Measurements from ENCODE around the gene MSI2.

Gene MSI2

DNA sequence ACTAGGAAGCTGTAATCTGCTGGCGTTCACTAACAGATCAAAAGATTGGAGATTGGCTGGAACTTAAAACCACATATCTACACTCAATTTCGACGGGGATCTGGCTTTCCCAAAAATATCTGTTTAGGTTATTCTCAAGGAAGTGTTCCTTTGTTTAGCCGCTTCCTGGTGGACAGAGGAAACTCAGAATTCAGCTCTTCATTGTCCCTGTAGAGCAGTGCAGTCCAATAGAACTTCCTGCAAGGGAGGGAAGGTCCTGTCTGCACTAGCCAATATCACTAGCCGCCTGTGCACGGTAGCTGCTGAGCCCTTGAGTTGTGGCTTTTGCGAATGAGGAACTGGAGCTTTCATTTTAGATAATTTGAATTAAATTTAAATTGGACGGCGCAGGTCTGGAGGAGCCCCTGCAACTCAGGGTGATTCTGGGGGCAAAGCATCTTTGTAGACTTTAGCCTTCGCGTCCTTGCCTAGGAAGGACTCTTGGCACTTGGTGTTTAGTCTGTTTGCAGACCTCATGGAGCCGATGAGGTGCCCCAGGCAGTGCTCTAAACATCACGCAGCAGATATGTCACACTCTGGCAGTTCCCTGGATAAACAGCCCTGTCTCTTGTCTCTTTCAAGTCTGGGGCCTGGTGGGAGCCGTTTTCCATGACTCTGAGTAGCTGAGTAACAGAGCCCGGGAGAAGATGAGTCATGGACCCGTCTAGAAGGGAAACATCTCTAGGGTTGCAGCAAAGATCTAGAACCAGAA is 366.5 kb downstream of the MSI2 start:
- Histone ChIP-seq H3K36me3 (ENCODE audit: insufficient read depth, low read length) (no peaks in the 10 kb centered on the region; the same call in 1 of the 2 replicates), H3K9ac (ENCODE audit: low read depth, low read length) (no peak overlapping the region), H3K9me3 (ENCODE audit: control insufficient read depth, insufficient read depth, low read length) (no peaks in the 10 kb centered on the region), H3K4me1 (ENCODE audit: insufficient read depth, low read length) (peaks cover 13% of the 10 kb centered on the region; the same call in 1 of the 2 replicates)

DNA sequence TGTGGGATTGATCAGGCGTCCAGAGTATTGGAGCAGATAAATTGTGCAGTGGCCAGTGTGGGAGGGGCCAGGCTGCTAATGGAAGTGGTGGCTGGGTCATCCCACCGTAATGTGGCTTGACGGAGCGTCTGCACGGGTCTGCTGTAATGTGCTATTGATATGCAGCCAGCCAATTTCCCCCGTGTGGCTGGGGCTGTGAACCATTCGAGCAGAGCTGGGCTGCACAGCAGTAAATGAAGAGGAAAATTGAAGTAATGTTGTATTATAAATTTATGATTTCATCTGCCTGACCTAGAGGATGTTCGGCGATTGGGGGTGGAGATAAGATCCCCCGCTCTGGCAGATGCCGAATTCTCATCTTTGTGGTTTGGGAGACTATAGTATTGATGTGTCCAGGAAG is 367.3 kb downstream of the MSI2 start:
- H3K4me1 ChIP-seq (ENCODE audit: insufficient read depth, low read length) = peaks cover 13% of the 10 kb centered on the region; the same call in 1 of the 2 replicates
- H3K36me3 ChIP-seq (ENCODE audit: insufficient read depth, low read length) = no peaks in the 10 kb centered on the region; the same call in 1 of the 2 replicates
- H3K9ac ChIP-seq (ENCODE audit: low read depth, low read length) = no peak overlapping the region
- no peaks in the 10 kb centered on the region for H3K9me3 ChIP-seq (ENCODE audit: control insufficient read depth, insufficient read depth, low read length)

DNA sequence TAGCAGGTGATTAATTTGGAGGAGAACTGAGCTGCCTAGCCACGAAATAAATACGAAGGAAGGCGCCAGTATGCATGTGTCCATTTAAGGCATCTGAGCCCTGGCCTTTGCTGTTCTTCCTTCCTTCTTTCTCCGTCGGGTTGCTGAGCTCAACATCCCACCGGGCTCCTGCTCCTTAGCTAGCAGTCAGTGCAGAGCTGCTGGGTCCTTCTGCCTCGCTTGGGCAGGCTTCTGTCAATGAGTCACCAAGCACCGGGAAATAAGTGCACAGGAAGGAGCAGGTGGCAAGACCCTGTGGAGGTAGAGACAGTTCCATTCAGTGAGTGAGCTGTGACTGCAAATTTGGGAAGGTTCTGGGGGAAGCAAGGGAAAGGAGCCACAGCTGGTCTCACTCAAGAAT is 368.1 kb downstream of the MSI2 start:
- H3K36me3 ChIP-seq (ENCODE audit: insufficient read depth, low read length) = no peaks in the 10 kb centered on the region; the same call in 1 of the 2 replicates
- H3K4me1 ChIP-seq (ENCODE audit: insufficient read depth, low read length) = peaks cover 13% of the 10 kb centered on the region; the same call in 1 of the 2 replicates
- H3K9ac ChIP-seq (ENCODE audit: low read depth, low read length) = no peak overlapping the region
- H3K9me3 ChIP-seq (ENCODE audit: control insufficient read depth, insufficient read depth, low read length) = no peaks in the 10 kb centered on the region

DNA sequence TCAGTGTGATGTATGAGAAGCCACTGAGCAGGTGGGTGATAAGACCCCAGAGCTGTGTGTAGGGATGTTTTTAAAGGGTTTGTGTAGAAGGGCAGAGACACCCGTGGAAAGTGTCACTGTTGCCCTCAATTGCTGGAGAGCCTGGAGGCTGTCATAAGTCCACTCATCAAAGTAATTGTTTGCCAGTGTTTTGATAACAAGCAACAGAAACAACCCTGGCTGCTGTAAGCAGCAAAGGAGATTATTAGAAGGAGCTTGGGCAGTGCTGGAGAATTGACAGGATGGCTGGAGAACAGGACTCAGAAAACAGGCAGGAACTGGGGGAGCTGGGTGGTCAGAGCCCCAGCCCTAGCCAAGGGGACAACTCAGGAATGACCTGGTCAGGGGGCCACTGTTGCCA is 369.2 kb downstream of the MSI2 start:
- Histone ChIP-seq H3K9ac (ENCODE audit: low read depth, low read length) (no peak overlapping the region), H3K4me1 (ENCODE audit: insufficient read depth, low read length) (peaks cover 13% of the 10 kb centered on the region; the same call in 1 of the 2 replicates), H3K9me3 (ENCODE audit: control insufficient read depth, insufficient read depth, low read length) (no peaks in the 10 kb centered on the region), H3K36me3 (ENCODE audit: insufficient read depth, low read length) (no peaks in the 10 kb centered on the region; the same call in 1 of the 2 replicates)

DNA sequence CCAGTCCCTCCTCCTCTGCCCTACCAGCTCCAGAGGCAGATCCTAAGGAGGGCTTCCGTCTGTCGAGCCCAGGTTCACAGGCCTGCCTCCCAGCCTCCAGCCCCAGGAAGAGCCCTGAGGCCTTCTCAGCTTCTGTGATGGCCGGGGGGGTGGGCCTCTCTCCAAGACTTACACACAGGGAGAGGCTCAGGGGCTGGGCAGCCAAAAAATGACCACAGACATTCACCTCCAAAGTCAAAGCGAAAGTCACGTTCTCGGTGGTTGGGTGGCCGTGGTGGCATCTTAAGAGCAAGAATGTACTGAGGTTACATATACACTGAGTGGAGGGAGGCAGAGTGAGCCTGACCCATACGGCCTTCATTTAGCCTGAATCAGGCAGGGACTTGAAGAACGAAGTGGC is 369.6 kb downstream of the MSI2 start:
- Histone ChIP-seq H3K9ac (ENCODE audit: low read depth, low read length) (no peak overlapping the region), H3K9me3 (ENCODE audit: control insufficient read depth, insufficient read depth, low read length) (no peaks in the 10 kb centered on the region), H3K4me1 (ENCODE audit: insufficient read depth, low read length) (peaks cover 13% of the 10 kb centered on the region; the same call in 1 of the 2 replicates), H3K36me3 (ENCODE audit: insufficient read depth, low read length) (no peaks in the 10 kb centered on the region; the same call in 1 of the 2 replicates)

DNA sequence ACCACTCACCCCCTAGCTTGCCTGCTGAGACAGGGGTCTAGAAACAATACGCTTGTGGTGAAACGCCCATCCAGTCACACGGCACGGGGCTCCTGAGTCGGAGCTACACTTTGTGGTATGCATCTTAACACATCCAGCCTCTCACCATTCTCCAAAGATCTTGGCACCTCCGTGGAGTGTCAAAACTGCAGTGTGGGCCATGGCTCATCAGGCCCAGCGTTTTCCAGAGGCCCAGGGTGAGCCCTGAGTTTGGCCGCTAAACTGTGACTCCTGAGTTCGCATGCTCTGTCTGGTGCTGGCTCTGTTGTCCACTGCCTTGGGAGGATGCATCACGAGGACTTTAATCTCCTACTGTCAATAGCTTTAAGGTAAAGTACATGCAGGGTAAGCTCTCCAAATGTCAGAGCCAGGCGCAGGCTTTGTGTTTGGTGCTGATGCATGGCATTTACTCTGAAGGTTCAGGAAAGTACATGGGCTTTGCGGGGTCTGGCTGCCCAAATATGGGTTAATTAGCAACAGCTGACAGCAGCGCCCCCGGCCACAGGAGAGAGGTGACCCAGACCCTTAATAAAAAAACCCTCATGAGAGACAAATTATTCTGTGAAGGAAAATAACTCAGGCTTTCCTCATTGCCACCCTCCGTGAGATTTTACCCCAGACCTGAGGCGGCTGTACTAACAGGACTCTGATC is 370.3 kb downstream of the MSI2 start:
- Histone ChIP-seq H3K9ac (ENCODE audit: low read depth, low read length) (no peak overlapping the region), H3K36me3 (ENCODE audit: insufficient read depth, low read length) (no peaks in the 10 kb centered on the region; the same call in 1 of the 2 replicates), H3K4me1 (ENCODE audit: insufficient read depth, low read length) (peaks cover 13% of the 10 kb centered on the region; the same call in 1 of the 2 replicates), H3K9me3 (ENCODE audit: control insufficient read depth, insufficient read depth, low read length) (no peaks in the 10 kb centered on the region)

DNA sequence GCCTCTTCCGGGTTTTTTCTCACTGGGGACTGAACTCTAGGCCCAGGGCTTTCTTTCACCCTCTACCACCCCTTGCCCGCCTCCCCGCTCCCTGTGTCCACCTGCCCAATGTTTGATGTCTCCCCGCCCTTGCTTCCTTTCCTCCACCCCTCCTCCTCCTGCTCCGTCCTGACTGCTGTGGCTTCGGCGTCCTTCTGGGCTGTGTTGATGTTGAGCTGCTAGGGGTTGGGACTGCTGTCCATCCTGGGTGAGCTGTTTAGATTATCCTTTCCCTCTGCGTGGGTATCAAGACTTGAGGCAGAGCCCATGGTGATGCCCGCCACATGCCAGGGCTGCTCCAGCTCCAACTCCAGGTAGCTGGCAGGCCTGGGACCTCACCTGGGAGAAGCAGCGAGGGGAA is 371.3 kb downstream of the MSI2 start:
- Histone ChIP-seq H3K9me3 (ENCODE audit: control insufficient read depth, insufficient read depth, low read length) (no peaks in the 10 kb centered on the region), H3K4me1 (ENCODE audit: insufficient read depth, low read length) (peaks cover 7% of the 10 kb centered on the region; the same call in 1 of the 2 replicates), H3K36me3 (ENCODE audit: insufficient read depth, low read length) (no peaks in the 10 kb centered on the region; the same call in 1 of the 2 replicates), H3K9ac (ENCODE audit: low read depth, low read length) (no peak overlapping the region)

DNA sequence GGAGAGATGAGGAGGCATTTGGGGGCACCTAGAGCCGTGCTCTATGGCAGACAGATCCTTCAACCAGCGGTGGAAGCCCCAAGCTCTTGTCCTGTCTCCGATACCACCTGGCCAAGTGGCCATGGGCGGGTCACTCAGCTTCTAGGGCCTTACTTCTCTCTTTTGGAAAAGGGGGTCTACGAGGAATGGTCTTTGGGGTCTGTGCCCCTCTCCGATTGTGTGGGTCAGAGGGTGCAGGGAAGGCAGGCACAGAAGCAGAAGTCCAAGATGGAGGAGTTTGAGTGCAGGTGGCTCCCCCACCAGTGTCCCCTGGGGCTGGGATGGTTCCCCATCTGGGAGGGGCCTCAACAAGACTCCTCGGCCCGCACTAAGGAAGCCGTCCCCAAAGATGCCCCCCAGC is 372.1 kb downstream of the MSI2 start:
- no peaks in the 10 kb centered on the region for H3K4me1 ChIP-seq (ENCODE audit: insufficient read depth, low read length)
- H3K36me3 ChIP-seq (ENCODE audit: insufficient read depth, low read length) = no peaks in the 10 kb centered on the region; the same call in 1 of the 2 replicates
- no peaks in the 10 kb centered on the region for H3K9me3 ChIP-seq (ENCODE audit: control insufficient read depth, insufficient read depth, low read length)
- H3K9ac ChIP-seq (ENCODE audit: low read depth, low read length) = no peak overlapping the region

DNA sequence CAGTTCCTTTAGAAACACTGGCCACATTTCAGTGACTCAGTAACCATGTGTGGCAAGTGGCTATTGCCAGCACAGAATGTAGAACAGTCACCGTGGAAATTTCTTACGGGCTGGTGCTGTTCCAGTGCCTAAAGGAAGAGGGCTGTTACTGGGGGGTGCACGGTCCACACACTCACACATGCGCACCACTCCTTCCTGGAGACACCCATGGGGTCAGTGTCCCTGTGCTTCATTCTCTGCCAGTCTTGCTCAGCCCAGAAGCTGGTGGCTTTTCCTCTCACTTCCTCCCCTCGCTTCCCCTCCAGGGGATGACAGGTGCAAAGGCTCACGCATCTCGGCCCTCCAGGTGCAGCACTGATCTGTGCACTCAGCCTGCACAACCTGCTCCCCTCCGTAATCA is 373.1 kb downstream of the MSI2 start:
- Histone ChIP-seq H3K36me3 (ENCODE audit: insufficient read depth, low read length) (no peaks in the 10 kb centered on the region; the same call in 1 of the 2 replicates), H3K4me1 (ENCODE audit: insufficient read depth, low read length) (no peaks in the 10 kb centered on the region), H3K9ac (ENCODE audit: low read depth, low read length) (no peak overlapping the region), H3K9me3 (ENCODE audit: control insufficient read depth, insufficient read depth, low read length) (no peaks in the 10 kb centered on the region)

DNA sequence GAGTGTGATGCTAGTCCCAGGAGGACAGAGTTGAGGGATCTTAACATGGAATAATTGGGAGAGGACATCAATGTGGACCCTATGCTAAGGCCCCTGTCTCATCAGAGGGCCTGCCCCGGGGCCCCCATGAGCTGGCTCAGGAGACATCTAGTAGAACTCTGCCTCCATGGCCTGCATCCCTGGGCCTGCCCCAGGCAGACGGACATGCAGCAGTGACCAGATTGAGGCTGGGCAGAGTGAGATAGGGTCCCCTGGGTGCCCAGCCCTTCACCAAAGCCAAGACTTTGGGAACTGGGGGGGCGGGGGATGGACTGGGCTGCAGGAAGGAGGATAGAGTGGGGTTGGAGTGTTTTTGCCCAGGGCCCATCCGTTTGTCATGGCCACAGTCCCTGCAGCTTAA is 373.6 kb downstream of the MSI2 start:
- no peaks in the 10 kb centered on the region for H3K9me3 ChIP-seq (ENCODE audit: control insufficient read depth, insufficient read depth, low read length)
- H3K36me3 ChIP-seq (ENCODE audit: insufficient read depth, low read length) = no peaks in the 10 kb centered on the region; the same call in 1 of the 2 replicates
- no peak overlapping the region for H3K9ac ChIP-seq (ENCODE audit: low read depth, low read length)
- H3K4me1 ChIP-seq (ENCODE audit: insufficient read depth, low read length) = no peaks in the 10 kb centered on the region

DNA sequence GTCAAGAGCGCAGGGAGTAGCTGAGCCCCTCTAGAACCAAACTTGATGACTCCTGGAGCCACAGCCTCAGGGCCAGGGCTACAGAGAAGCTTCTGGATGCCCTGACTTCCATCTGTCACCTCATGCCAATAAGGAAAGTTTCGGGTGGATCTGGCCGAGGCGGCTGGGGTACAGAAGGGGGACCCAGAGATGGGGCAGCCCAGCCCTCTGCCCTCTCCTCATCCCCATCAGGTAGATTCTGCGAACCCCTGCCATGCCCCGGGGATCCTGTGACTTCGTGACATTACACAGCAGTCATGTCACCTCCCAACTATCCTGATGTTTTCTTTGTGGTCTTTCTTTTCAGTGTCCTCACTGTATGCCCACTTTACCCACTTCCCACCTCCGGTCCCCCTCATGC is 374.4 kb downstream of the MSI2 start:
- H3K36me3 ChIP-seq (ENCODE audit: insufficient read depth, low read length) = no peaks in the 10 kb centered on the region; the same call in 1 of the 2 replicates
- H3K9me3 ChIP-seq (ENCODE audit: control insufficient read depth, insufficient read depth, low read length) = no peaks in the 10 kb centered on the region
- H3K9ac ChIP-seq (ENCODE audit: low read depth, low read length) = no peak overlapping the region
- H3K4me1 ChIP-seq (ENCODE audit: insufficient read depth, low read length) = no peaks in the 10 kb centered on the region

DNA sequence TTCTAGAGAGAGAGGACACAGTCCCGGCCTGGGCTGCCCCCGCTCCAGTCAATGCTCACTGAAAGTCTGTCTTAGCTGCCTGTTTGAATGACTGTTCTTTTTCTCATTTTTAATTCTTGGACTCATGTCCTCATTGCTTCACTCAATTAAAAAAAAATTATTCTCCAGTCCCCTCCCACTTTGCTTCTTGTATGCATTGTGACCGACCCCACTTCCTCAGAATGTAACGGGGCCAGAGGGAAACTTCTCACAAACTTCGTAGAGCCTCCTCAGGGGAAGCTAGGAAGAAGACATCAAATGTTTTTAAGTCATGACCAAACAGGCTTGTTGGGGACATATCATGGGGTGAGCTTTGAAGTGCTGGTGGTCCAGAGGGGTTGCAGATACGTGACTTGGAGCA is 375.5 kb downstream of the MSI2 start:
- H3K36me3 ChIP-seq (ENCODE audit: insufficient read depth, low read length) = no peaks in the 10 kb centered on the region; the same call in 1 of the 2 replicates
- H3K4me1 ChIP-seq (ENCODE audit: insufficient read depth, low read length) = peaks cover 10% of the 10 kb centered on the region; the same call in 1 of the 2 replicates
- H3K9ac ChIP-seq (ENCODE audit: low read depth, low read length) = no peak overlapping the region
- H3K9me3 ChIP-seq (ENCODE audit: control insufficient read depth, insufficient read depth, low read length) = no peaks in the 10 kb centered on the region

DNA sequence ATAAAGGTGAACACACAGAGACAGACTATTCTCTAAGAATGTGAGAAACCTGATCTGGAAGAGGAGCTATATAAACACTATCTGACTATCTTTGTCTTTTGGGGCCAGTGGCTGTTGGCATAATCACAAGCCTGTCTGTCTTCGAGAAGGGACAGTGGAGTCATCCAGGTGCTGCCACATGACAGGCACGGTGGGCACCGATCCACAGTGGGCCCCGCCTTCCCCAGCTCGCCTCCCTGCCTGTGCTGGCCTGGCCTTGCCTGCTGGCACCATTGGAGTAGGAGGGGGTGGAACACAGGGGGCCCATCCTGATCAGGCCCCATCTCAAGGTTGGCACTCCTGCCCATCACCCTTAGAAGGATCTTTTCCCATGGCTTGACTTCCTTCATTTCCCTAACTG is 376.0 kb downstream of the MSI2 start:
- H3K36me3 ChIP-seq (ENCODE audit: insufficient read depth, low read length) = no peaks in the 10 kb centered on the region; the same call in 1 of the 2 replicates
- no peak overlapping the region for H3K9ac ChIP-seq (ENCODE audit: low read depth, low read length)
- peaks cover 14% of the 10 kb centered on the region; the same call in 1 of the 2 replicates for H3K4me1 ChIP-seq (ENCODE audit: insufficient read depth, low read length)
- H3K9me3 ChIP-seq (ENCODE audit: control insufficient read depth, insufficient read depth, low read length) = no peaks in the 10 kb centered on the region

DNA sequence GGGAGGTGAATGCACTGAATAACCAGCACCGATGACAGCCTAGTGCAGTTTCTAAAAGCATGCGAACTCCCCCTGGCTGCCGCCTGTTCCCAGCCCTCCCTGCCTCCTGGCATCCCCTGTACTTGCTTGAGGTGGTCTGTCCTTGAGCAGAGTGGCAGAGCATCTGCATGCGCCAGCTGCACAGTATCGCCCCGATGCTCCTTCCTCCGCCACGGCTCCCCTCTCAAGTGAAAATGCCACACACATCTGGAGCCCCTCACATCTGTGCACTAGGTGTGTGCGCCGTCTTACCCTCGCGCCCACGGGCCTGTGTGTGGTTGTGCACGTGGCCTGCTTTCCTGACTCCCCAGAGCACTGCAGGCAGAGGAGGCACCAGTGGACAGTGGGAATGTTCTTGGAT is 376.9 kb downstream of the MSI2 start:
- Histone ChIP-seq H3K9ac (ENCODE audit: low read depth, low read length) (no peak overlapping the region), H3K9me3 (ENCODE audit: control insufficient read depth, insufficient read depth, low read length) (no peaks in the 10 kb centered on the region), H3K36me3 (ENCODE audit: insufficient read depth, low read length) (no peaks in the 10 kb centered on the region), H3K4me1 (ENCODE audit: insufficient read depth, low read length) (peaks cover 14% of the 10 kb centered on the region; the same call in 1 of the 2 replicates)
